NOMO-1 treated with dmso at 0.1 percent for 144 hours (cell line): ENCODE measurements around the gene PSTPIP1.

Experiments used
- DNase-seq: peaks from one replicate; lab custom pipeline; 2025; ENCODE audit not compliant: unreplicated experiment; lab: John Stamatoyannopoulos, UW

PSTPIP1 gene

GRCh38 chr15:76998663-76999285 is 3.8 kb downstream of the PSTPIP1 start:
- DNase-seq, result no peak

- DNase-seq, result no peak
These were observed 5.1 kb downstream of the PSTPIP1 start for GRCh38 chr15:76999996-77000395.

GRCh38 chr15:77001351-77001750 is 6.4 kb downstream of the PSTPIP1 start:
- no peak for DNase-seq

- DNase-seq, result no peak
These were observed 7.0 kb downstream of the PSTPIP1 start for GRCh38 chr15:77001966-77002365.

- DNase-seq, result no peak
These were observed 7.5 kb downstream of the PSTPIP1 start for GRCh38 chr15:77002436-77002835.

- DNase-seq, result peak; percentile 94
These were observed 8.3 kb downstream of the PSTPIP1 start for GRCh38 chr15:77002954-77003912.

- DNase-seq, result peak; percentile 86
These were observed 9.3 kb downstream of the PSTPIP1 start for GRCh38 chr15:77004189-77004588.

- no peak for DNase-seq
These were observed 14.2 kb downstream of the PSTPIP1 start for GRCh38 chr15:77009176-77009575.

- no peak for DNase-seq
These were observed 14.9 kb downstream of the PSTPIP1 start for GRCh38 chr15:77009646-77010311.

- DNase-seq, result no peak
These were observed 15.4 kb downstream of the PSTPIP1 start for GRCh38 chr15:77010312-77010686.

- no peak for DNase-seq
These were observed 15.9 kb downstream of the PSTPIP1 start for GRCh38 chr15:77010857-77011256.

- DNase-seq, result no peak
These were observed 17.3 kb downstream of the PSTPIP1 start for GRCh38 chr15:77012117-77012712.

- no peak for DNase-seq
These were observed 17.9 kb downstream of the PSTPIP1 start for GRCh38 chr15:77012868-77013267.

GRCh38 chr15:77013776-77014131 is 18.8 kb downstream of the PSTPIP1 start:
- DNase-seq, result no peak

GRCh38 chr15:77014132-77015081 is 19.5 kb downstream of the PSTPIP1 start:
- DNase-seq, result peak; percentile 90

GRCh38 chr15:77015646-77016320 is 20.9 kb downstream of the PSTPIP1 start:
- DNase-seq, result no peak

GRCh38 chr15:77016321-77016695 is 21.4 kb downstream of the PSTPIP1 start:
- DNase-seq, result no peak

GRCh38 chr15:77017091-77017660 is 22.2 kb downstream of the PSTPIP1 start:
- no peak for DNase-seq
